ENCODE measurements around the gene TMCO4.
A peak's percentile ranks its signal among the peaks of the same experiment; 100 is the strongest.

The TMCO4 gene

DNA sequence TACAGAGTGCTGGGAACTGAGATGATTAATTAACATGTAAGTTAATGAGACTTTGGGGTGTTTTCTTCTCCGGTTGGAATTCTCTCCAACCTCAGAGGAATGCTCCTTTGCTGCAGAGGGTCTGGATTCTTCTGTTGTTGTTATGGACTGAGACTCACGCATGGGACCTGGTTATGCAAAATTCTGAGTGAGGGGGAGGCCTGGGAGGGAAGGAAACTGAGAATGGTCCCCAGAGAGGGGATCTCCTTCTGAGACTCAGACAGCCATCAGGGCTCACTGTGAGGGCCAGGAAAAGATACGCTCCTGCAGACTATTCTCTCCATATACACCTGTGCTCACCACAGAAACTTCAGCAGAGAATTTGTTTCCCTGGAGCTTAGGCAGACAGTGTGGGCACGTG lies 78.7 kb downstream of the TMCO4 start:
- DNase-seq: no peak

DNA sequence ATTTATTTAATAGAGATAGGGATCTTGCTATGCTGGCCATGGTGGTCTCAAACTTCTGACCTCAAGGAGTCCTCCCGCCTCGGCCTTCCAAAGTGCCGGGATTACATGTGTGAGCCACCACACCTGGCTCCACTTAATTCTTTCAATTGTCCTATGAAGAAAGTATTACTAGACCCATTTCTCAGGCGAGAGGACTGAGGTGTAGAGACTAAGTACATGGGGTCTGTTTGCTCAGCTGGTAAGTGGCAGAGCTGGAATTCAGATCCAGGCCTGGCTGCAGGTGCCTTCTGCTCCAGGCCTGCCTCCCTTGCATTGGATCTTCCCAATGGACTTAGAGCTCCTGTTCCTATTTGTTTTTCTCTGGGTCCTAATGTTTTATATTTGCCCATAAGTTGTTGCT lies 79.5 kb downstream of the TMCO4 start:
- DNase-seq: no peak

DNA sequence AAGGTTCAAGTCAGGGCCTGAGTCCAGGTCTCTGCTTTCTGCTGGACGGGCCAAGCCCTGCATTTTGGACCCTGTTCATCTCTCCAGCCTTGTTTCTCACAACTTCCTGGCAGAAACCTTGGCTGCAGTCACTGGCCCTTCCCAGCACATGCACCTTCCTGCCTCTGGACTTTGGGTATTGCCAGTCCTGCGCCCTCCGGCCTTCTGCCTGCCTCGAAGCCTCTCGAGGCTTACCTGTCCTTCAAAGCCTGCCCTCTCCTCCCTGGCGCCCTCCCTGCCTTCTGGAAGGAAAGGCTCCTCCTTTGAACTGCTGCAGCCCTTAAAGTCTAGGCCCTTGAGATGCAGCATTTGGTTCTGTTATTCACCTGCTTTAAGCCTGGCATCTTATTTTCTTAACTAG lies 82.2 kb downstream of the TMCO4 start:
- peak in 3 of 58 donors; percentile 2 to 45 (median 22) for DNase-seq

DNA sequence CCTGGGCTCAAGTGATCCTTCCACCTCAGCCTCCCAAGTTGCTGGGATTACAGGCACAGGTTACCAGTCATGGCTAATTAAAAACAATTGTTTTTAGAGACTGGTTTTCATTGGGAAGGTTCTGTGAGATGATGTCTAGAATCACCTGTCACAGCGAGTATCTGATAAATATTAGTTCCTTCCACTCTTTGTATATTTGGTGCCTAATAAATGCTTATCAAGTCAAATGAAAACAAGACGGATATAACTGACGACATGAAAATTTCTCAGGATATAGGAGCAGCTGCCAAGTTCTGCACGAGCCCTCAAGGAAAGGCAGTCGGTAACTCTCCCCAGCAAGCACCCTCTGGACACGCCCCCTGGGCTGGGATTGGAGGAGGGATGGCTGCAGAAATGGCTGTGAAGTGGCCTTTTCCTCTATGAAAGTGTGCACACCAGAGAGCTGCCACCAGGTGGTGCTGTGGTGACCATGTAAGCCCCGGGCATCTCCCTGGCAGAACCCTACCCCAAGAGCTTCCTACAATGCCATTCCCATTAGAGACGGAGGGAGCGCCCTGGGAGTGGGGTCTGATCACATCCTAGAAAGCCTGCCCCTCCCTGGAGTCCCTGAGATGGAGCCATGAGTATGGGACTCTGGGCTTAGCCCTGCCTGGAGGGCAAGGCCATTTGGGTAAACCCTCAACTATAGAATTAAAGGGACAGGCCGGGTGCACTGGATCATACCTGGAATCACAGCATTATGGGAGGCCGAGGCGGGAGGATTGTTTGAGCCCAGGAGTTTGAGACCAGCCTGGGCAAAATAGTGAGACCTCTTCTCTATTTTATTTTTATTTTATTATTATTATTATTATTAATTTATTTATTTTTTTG lies 84.1 kb downstream of the TMCO4 start:
- peak in 53 of 58 donors; percentile 15 to 90 (median 62) for DNase-seq

DNA sequence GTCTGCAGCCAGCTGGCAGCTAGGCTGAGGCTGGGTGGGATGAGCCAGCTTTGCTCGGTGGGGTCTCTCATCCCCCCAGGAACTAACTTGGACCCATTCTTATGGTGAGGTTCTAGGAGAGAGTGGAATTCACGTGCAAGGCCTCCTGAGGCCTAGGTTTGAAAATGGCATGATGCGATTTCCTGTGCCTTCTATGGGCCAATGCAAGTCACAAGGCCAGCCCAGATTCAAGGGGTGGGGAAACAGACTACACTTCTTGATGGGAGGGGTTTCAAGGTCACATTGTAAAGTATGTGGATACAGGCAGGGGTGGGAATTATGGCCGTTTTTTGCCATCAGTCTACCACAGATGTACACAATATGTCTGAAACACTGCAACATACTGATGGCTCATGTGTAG lies 86.8 kb downstream of the TMCO4 start:
- no peak for DNase-seq

DNA sequence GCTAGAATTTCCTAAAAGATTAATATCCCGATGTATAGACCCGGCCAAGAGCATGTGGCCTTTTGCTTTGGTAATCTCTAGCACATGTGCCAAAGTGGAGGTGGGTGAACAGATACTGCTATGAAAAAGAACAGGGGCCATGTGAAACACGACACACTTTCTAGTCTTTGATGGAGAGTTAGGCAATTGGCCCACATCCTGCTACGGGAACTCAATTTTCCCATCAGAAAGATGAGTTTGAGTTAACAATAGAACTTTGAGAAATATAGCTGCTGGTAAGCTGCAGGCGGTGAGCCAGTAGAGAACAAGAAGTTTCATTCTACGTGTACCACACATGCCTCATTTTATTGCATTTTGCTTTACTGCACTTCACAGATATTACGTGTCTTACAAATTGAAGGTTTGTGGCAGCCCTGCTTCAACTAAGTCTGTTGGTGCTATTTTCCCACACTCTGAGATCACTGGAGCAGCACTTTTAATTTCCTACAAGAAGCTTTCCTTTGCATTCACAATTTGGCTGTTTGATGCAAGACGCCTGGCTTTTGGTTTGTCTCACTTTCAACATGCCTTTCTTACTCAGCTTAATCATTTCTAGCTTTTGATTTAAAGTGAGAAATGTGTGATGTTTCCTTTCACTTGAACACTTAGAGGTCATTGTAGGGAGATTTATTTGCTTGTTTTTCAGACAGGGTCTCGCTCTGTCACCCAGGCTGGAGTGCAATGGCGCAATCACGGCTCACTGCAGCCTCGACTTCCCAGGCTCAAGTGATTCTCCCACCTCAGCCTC lies 88.7 kb downstream of the TMCO4 start:
- no peak for DNase-seq

DNA sequence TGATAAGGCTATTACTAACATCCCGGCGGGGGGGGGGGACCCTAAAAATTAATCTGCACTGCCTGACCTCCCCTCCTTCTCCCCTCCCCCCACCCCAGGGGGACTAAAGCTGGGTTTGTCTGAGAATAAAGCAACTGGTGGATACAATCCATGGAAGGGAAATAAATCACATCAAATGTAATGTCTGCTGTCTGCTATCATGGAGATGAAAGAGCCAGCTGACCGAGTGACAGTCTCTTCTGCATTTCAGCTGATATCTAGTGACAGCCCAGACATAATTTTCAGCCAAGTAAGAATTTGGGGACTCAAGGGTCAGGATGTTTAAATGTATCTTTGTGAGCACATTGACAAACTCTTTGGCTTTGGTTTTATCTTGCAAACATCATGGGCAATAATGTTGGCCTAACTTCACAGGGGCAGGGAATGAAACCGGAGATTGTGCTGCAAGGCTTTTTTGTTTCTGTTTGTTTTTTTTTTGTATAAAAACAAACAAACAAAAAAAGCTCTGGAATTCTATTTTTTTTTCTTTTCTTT lies 90.4 kb downstream of the TMCO4 start:
- no peak for DNase-seq

DNA sequence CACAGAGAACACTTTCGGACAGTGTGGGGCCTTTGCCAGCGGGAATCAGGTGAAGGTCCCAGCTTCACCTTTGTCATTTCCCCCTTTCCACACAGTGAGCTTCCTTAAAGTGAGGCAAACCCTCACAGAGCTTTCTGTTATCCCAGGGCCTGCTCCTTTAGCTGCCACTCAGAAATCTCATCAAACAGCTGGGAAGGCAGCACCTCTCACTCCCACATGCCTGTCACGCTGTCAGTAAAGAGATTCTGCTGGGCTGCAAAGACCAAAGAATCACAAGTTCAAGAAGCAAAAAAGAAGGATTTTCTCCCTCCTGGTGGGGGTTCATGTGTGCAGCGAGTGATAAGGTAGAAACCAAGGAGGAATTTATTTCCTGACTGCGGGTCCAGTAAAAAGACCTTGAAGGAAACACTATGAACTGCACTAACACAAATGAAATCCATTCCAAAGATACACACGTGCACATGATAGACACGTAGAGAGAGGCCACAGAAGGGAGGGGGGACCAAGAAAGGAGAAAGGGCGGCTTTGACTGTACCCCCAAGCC lies 91.1 kb downstream of the TMCO4 start:
- DNase-seq: no peak

DNA sequence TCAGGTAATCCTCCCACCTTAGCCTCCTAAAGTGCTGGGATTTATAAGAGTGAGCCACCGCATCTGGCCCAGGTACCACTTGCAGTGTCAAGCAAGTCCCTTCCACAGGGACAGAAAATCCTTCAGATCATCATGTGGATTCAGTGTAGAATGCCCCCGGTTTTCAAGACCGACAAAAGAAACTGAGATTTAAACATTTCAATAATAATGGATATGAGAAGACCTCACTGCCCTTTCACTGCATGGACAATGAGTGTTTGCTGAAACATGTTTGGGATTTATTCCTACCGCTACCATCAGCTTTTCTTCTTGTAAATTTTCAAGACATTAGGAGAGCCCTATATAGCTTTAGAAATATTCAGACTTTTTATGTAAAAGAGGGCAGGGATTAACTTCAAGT lies 93.6 kb downstream of the TMCO4 start:
- DNase-seq: no peak

DNA sequence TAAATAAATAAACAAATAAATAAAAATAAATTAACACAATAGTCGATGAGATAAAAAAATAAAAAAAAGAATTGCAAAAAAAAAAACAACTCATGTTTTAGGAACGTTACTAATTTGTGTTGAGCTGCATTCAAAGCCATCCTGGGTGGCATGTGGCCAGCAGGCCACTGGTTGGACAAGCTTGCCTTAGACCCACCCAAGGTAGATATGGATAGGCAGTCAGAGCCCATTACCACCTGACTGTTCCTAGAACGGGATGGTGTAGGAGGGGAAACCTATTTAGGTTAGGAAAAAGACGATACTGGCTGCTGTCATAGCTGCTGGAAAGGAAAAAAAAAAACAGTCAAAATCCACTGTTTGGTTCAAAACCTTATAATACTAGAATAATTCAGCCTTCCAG lies 94.3 kb downstream of the TMCO4 start:
- DNase-seq: no peak

DNA sequence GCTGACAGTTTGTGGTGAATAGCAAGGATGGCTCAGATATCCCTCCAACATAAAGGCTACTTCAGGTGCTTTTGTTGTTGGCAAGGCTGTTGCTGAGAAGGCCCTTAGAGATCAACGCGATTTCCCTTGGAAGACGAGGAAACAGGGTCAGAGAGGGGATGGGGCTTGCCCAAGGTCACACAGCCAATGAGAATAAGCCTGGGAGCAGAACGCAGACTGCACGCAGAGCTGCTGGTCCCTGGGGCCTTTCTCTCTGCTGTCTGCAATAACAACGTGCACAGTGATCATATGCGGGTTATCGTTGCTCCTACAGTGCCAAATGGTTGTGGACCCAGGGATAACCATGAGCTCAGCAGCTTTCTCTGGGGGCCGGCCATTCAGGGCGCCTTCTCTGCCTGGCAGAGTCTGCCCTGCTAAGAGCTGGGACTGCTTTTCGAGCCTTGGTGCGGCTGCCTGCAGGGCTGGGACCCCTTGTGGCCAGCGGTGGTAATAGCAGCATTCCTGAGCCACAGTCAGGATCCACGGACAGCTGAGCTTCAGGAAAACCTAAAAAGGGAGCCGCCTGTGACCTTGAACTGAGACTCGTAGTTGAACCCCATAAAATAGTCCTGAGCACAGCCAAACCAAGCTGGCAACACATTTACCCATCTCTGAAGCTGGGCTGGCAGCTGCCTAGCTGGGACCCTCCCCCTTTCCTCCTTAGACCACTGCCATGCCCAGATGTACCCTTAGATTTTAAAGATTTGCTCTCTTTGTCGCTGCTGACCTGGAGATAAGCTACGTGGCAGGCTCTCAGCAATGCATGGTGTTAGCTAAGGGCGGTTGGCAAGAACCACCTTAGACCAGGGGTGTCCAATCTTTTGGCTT lies 95.2 kb downstream of the TMCO4 start:
- peak in 57 of 58 donors; percentile 9 to 89 (median 55) for DNase-seq

DNA sequence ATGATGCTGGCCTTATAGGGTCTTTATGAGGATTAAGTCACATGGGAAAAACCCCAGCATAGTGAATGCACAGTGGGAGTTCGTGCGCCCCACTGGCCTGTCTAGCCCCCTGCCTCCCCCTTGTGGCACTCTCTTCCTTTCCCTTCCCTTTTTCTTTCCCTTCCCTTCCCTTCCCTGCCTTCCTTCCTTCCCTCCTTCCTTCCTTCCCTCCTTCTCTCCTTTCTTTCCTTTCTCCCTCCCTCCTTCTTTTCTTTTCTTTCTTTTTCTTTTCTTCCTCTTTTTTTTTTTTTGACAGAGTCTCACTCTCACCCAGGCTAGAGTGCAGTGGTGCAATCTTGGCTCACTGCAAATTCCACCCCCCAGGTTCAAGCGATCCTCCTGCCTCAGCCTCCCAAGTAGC lies 96.4 kb downstream of the TMCO4 start:
- no peak for DNase-seq

DNA sequence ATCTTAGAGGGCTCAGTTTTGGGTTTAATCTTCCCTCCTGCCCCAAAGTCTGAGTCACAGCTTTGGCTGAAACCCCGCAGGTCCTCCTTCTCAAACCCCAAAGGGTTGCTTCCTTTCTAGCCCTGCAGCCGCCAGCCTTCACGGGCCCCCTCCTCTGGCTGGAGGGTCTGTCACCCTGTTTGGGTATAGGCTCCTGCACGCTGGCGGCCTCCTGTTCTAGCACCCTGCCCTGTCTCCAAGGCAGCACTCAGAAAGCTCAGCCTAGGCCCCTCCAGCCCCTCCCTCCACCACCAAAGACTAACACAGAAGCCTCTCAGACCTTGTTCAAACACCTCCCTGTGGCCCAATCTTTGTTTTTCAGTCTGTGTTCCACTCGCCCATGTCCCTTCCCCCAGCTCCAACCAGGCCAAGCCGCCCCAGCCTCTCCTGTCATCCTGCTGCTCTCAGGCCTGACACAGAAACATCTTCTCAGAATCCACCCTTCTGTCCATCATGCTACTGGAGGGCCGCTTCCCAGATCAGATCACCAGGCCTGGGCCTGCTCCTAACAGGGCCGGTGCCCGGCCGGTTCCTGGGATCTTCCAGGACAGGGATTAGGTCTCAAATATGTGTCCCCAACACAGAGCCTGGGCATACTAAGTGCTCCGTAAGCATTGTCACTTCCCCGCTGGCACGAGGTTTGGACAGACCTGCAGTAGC lies 99.5 kb downstream of the TMCO4 start:
- DNase-seq: no peak

DNA sequence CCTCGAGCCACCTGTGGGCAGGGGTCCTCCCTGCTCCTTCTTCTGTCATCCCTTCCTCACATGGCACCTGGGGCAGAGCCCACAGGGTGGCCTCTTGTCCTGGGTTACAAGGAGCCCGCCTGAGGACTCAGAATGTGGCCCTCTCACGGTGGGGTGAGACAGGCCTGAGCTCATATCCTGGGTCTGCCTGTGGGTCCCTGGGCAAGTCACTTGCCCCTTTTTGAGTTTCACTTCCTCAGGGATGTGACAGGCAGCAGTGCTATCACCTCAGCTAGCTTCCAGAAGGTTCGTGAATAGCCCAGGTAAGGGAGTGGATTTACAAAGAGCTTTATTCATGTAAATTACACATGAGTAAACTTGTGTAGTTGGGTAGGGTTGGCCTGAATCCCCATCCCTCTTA lies 101.5 kb downstream of the TMCO4 start:
- no peak for DNase-seq

DNA sequence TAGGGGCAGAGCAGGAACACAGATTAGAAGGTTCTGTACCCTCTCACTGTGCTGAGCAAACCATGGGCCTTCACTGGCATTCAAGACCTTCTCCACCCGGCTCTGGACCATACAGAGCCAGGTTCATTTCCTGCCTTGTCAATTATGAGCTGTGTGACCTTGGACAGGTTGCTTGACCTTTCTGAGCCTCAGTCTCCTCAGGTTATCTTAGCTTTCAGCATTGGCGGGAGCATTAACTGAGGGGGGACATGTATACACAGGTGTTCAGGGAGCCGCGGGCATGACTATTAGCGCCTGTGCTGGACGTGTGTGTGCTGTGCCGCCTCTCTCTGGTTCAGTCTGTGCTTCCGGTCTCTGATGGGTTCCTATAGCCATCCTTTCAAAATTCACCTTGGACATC lies 102.9 kb downstream of the TMCO4 start:
- no peak for DNase-seq

DNA sequence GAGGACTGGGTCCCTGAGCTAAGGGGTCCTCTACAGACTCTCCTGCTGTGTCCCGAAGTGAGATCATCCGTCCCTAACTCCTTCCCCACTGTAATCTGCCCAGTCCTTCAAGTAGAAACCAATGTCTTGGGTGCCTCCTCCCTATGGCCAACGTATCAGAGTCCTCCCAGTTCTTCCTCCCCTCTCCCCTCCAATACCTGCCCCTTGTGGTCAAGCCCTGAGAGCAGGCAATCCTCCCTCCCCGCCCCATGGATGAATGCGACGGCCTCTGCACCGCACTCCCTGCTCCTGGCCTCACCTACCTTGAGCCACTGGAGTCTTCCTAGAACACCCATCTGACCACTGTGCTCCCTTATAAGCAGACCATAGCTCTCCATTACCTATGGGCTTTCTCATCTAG lies 103.9 kb downstream of the TMCO4 start:
- DNase-seq: no peak

DNA sequence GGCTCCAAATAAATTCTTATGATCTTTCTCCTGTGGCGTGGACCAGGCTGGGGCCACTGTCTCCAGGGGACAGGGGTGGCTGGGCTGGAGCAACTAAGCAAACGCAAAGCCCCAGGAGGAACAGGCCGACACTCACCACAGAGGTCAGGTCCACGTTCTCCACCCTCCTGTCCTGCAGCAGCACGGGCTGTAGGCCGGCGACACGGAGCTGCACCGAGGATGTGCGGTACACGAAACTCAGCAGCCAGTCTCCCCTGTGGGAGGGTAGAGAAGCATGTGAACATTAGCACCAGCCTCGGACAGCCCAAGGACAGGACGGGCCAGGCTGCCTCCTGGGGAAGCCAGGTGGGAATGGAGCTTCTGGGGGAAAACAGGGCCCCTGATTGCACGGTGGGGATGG lies 105.4 kb downstream of the TMCO4 start:
- DNase-seq: no peak

DNA sequence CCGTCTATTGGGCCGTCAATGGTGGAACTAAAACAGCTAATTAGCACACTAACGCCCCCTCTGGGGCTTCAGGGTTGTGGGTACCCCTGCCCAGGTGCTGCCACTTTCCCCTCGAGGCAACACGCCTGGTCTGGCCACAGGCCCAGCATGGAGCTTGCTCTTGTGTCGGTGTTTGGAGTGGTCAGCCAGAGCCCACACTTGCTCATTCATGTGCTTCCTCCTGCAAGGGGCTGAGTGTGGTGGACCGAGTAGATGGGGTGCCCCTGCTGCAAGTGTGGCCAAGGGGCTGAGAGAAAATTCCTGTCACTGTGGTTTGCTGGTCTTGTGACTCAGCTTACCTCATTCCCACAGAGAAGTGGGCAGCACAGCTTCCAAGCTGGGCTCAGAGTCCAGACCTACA lies 109.4 kb downstream of the TMCO4 start:
- DNase-seq: no peak

DNA sequence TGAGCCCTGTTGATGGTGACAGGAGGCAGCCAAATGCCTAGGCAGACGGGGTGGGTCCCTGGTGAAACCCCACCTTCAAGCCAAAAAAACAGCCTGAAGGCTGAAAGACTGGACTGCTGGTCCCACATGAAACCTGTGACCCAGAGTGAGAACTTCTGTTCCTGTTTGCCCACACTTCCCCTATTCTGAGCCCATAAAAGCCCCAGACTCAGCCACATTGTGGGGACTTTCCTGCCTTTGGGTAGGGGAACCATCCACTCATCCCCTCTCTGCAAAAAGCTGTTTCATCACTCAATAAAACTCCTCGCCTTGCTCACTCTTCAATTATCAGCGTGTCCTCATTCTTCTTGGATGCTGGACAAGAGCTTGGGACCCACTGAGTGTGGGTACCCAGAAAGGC lies 109.9 kb downstream of the TMCO4 start:
- DNase-seq: no peak

DNA sequence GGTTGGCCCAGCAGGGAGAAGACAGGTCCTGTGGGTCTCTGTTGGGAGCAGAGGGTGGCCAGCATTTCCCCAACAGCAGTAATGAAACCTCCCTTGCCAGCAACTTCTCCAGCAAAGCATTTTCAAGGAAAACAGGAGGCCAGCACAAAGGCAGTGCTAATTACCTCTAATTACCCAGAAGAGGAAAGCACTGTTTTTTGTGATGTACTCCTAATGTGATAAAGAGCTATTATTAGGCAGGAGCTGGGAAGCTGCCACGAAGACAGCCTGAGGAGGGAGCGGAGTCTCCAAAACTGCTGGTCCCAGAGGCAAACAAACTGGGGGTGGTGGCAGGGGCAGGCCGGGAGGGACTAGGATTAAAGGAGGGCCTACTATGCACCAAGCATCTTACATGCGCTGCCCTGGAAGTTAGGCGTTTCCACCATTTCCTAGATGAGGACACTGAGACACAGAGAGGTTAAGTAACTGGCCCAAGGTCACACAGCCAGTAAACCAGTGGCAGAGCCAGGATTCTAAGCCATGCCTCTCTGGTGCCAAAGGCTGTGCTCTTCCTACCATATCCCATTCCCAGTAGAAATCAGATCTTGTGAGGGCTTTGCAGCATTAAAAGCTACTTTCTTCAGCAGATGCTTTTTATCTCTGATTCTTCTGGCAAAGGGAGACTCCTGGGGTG lies 110.5 kb downstream of the TMCO4 start:
- no peak for DNase-seq

Data from anterior cingulate cortex (tissue), 58 donors.